NCI-H2227 (cell line): Measurements from ENCODE around the gene GALNT1.

Source experiments
- DNase-seq: peaks from one replicate; lab custom pipeline; 2025; ENCODE audit not compliant: unreplicated experiment; lab: John Stamatoyannopoulos, UW

The GALNT1 gene

GRCh38 chr18:35662293-35663062, 80.9 kb downstream of the GALNT1 start:
- no peak for DNase-seq

GRCh38 chr18:35671966-35672603, 90.5 kb downstream of the GALNT1 start:
- DNase-seq = no peak

DNA sequence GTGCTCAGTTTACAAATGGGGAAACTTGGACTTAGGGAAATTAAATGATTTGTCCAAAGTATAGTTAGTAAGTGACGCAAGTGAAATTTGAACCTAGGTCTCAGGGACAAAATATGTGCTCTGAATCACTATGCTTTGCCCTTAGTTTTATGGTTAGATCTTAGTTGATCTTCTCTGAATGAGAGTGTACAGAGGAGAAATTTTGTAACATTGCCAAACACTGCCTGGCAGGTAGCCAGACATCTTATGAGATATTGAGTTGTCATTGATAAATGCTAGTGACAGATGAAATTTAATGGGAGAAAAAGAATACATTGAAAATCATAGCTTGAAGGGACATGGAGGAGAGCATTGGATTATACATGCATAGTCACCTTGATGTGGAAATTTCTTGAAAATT, 91.4 kb downstream of the GALNT1 start:
- DNase-seq = no peak

GRCh38 chr18:35673682-35674081, 92.1 kb downstream of the GALNT1 start:
- no peak for DNase-seq

DNA sequence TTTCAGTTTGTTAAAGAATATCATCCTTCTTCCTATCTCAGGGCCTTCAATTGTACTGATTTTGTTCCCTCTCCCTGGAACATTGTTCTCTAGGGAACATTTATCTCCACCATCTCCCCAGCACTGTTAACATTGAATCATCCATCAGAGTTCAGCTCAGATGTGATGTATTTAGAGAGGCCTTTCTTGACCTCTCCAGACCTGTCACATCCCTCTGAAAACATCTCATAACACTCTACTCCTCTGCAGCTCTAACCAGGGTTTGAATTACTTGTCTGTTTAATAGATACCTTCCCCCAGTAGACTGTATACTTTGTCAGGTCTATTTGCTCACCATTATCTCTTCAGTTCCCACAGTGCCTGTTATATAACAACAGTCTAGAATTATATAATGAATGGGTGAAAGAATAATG, 98.6 kb downstream of the GALNT1 start:
- DNase-seq = peak; percentile 45

DNA sequence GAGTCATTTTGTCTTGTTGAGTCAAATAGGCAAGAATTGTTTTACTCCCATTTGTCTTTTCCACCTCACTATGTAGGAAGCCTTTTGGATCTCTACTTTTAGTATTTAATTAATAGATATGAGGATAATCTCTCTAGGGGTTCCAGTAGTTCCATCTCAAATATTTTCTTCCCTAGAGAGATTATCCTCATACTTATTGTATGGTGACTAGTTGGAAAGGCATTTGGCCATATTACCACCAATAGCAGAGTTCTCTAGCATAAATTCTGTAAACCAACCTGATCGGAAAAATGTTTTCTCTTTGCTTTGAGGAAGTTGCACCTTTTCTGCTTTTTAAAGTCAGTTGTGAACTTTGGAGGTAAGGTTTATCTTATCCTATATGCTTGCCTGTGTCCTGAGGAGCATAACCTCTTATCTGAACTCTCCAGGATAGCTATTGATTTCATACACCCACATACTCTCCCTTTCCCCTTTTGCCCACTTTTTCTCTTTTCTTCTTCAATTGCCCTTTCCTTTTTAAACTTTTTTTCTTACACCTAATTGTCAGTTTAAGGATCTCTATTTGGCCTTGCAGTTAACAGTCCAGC, 100.8 kb downstream of the GALNT1 start:
- no peak for DNase-seq

GRCh38 chr18:35683021-35683420, 101.5 kb downstream of the GALNT1 start:
- DNase-seq = no peak

- DNase-seq = no peak
These were observed 107.2 kb downstream of the GALNT1 start for GRCh38 chr18:35688757-35689156.

DNA sequence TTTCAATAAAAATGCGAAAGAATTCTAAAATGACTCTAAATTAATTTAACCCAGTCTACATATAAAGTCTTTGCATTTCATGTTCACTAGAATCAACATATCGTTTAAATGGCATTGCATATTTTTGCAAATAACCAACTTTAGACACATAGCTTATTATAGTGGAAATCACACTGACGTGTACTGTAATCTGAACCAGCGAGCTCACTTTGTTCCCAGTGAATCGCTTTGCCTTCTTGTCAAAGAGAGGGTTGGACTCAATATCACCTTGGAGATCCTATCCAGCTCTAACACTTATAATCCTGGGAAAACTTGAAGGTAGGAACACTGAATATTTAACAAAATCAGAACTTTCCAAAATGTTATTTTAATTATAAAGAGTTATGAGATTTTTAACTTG, 108.2 kb downstream of the GALNT1 start:
- no peak for DNase-seq

- DNase-seq = no peak
These were observed 110.1 kb downstream of the GALNT1 start for GRCh38 chr18:35691625-35692024.

GRCh38 chr18:35692866-35693265, 111.3 kb downstream of the GALNT1 start:
- DNase-seq = no peak

DNA sequence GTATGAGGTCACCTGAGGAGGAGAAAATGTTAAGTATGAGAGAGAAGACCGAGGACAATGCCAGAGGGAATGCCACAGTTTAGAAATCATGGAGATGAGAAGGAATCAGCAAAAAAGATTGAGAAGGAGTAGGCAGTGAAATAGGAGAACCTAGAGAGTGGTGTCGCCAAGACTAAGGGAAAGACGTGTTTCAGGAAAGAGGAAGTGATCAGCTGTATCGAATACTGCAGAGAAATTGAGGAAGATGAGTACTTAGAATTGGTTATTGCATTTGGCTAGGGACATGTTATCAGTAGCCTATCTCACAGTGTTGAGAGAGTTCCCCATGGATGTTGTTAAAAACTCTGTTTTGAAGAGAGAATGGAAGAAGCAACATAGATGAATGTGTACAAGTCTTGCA, 112.3 kb downstream of the GALNT1 start:
- DNase-seq = no peak

- no peak for DNase-seq
These were observed 113.3 kb downstream of the GALNT1 start for GRCh38 chr18:35694808-35695207.

- DNase-seq = no peak
These were observed 113.8 kb downstream of the GALNT1 start for GRCh38 chr18:35695384-35695783.

GRCh38 chr18:35695803-35696202, 114.3 kb downstream of the GALNT1 start:
- DNase-seq = no peak

GRCh38 chr18:35696307-35696706, 114.8 kb downstream of the GALNT1 start:
- no peak for DNase-seq

DNA sequence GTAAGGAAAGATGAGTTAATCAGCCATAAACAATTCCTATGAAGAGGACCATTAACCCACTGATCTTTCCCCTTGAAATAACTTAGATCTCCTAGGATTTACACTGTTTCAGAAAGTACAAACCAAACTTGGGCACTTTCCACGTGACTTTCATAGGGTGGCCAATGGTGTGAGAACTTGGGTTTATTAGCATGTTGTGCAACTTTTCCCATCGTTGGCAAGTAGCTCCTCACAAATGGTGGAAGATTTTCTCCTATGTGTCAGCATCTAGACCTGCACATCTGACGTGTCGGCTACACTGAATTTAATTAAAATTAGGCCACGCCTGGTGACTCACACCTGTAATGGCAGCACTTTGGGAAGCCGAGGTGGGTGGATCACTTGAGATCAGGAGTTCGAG, 116.3 kb downstream of the GALNT1 start:
- DNase-seq = no peak

GRCh38 chr18:35703043-35703688, 121.6 kb downstream of the GALNT1 start:
- no peak for DNase-seq

DNA sequence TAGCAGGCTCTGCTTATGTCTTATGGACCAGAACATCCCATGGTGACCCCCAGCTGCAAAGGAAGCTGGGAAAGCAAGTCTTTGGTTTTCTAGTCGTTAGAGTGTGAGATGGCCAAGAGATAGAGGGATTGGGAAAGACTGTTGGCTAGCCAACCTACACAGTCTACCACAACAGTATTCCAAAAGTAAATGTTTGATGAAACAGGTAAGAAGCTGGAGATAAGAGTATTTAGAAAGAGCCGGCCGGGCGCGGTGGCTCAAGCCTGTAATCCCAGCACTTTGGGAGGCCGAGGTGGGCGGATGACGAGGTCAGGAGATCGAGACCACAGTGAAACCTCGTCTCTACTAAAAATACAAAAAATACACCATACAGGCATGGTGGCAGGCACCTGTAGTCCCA, 124.4 kb downstream of the GALNT1 start:
- no peak for DNase-seq

DNA sequence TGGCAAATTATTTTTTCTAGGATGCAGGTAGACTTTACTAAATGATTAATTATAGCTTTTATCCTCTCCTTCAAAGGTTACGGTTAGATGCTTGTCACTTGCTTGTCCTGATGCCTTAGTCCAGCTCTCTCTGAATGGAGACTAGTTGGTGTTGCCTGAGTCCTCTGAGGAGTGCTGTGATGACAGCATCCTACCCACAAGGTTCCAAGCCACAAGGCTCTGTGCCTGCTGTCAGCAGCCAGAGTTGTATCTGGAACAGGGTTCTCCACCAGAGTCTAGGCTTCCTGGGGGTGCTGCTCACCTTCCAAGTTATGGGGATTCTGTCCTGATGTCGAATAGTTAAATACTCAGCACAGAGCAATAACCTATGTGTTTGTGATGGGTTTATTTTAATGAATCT, 125.7 kb downstream of the GALNT1 start:
- DNase-seq = no peak

DNA sequence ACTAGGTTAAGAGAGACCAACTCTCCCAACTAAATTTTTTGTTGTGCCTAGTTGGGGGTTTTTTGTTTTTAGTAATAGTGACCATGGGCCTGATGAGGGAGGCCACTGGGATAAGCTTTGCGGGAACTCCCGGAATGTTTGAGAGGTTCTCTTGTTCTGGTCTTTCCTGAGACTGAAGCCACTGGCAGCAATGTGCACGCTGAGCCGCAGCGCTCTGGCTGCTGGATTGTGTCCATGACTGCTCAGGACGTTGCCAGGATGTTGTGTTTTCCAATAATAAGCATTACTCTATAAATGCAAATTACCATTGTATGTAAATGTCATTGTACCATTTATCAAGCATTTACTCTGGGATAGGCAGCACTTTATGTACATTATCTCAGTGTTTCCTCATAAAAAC, 126.1 kb downstream of the GALNT1 start:
- DNase-seq = no peak

GRCh38 chr18:35710581-35710980, 129.0 kb downstream of the GALNT1 start:
- DNase-seq = no peak
